NCI-H82 (cell line): ENCODE measurements around the gene CARS2.
"Not testable (repeated sequence)": the region's sequence is repeated elsewhere in the genome, so short reads cannot be mapped to it uniquely, and the experiment has no call there.

Experiments used
- DNase-seq: peaks from one replicate; lab custom pipeline; 2025; lab: John Stamatoyannopoulos, UW

CARS2 gene

GRCh38 chr13:110616103-110617101, 89.5 kb downstream of the CARS2 start:
- DNase-seq = peak; percentile 42

GRCh38 chr13:110615322-110616102, 90.4 kb downstream of the CARS2 start, which contains the start of gene NAXD:
Gene NAXD, plus strand, starts transcription at chr13:110615545. Its CDS starts 57 bp downstream, at chr13:110615602.
- DNase-seq = peak; percentile 98

GRCh38 chr13:110615005-110615321, 91.0 kb downstream of the CARS2 start:
- DNase-seq = no peak

- DNase-seq = no peak
Observed at GRCh38 chr13:110610955-110611595, 94.8 kb downstream of the CARS2 start.

- DNase-seq = no peak
Observed at GRCh38 chr13:110607675-110608224, 98.2 kb downstream of the CARS2 start.

GRCh38 chr13:110606281-110606680, 99.6 kb downstream of the CARS2 start:
- DNase-seq = not testable (repeated sequence)

- no peak for DNase-seq
Observed at GRCh38 chr13:110605132-110605531, 100.8 kb downstream of the CARS2 start.

- no peak for DNase-seq
Observed at GRCh38 chr13:110600980-110601379, 104.9 kb downstream of the CARS2 start.

GRCh38 chr13:110600261-110600819, 105.6 kb downstream of the CARS2 start:
- DNase-seq = peak; percentile 84

- no peak for DNase-seq
Observed at GRCh38 chr13:110597041-110597689, 108.8 kb downstream of the CARS2 start.

- DNase-seq = peak; percentile 81
Observed at GRCh38 chr13:110593430-110594130, 112.3 kb downstream of the CARS2 start.

- DNase-seq = no peak
Observed at GRCh38 chr13:110592665-110593064, 113.3 kb downstream of the CARS2 start.
